Activated naive CD4-positive, alpha-beta T cell treated with anti-CD3 and anti-CD28 coated beads, Interleukin-2, amount 10 ng/mL, durations not matched to agents 5 hours and 36 hours (primary cell): ENCODE results near the gene ACKR2. TPM values are rescaled to one million over a fixed set of nuclear protein-coding genes. Genes with fewer than 3 reads are reported as not detected.

Experiments used
- total RNA-seq, 2 experiments: library from RNA; stranded (reverse); gene quantifications; one replicate each; pipeline ENCODE4 v1.2.3, GENCODE V29; 2021

Gene ACKR2
- under 1 TPM; 0.14 to 0.15 TPM for total RNA-seq

GRCh38 chr3:42809202-42809601 is at the start of gene ACKR2:
TSS of gene ACKR2 (plus strand) at chr3:42809445. CDS start at chr3:42864503, 55,058 bp downstream.

GRCh38 chr3:42772670-42773408 is 36.4 kb upstream of the ACKR2 start, which contains the start of gene CCDC13:
TSS of gene CCDC13 (minus strand) at chr3:42773253. CDS start at chr3:42758345, 14,908 bp downstream.

GRCh38 chr3:42804106-42804830 is 5.0 kb upstream of the ACKR2 start, which contains the start of gene HIGD1A:
TSS of gene HIGD1A (minus strand) at chr3:42804490. CDS start at chr3:42794253, 10,237 bp downstream.

GRCh38 chr3:42875325-42876151 is 66.3 kb downstream of the ACKR2 start, which contains the start of gene CYP8B1:
TSS of gene CYP8B1 (minus strand) at chr3:42875879. CDS start at chr3:42875816, 63 bp downstream.

GRCh38 chr3:42906070-42906847 is 97.0 kb downstream of the ACKR2 start, which contains the start of gene ZNF662:
TSS of gene ZNF662 (plus strand) at chr3:42906142. CDS start at chr3:42908115, 1,973 bp downstream.

Other genes starting within 250 kb of the ACKR2 start
- 10 to 100 TPM; 46.7 to 51.2 TPM for gene SEC22C, start 227.5 kb upstream of the ACKR2 start, total RNA-seq
- 10 to 100 TPM; 57.8 to 60.7 TPM for gene SS18L2, start 218.6 kb upstream of the ACKR2 start, total RNA-seq
- gene NKTR, start 208.8 kb upstream of the ACKR2 start, total RNA-seq = 100 to 1,000 TPM; 116 to 120 TPM
- 1 to 10 TPM in 1 of 2 experiments, under 1 TPM in 1; 0.75 to 1.1 TPM for gene ZBTB47, start 155.7 kb upstream of the ACKR2 start, total RNA-seq
- not detected for gene KLHL40, start 123.9 kb upstream of the ACKR2 start, total RNA-seq
- not detected for gene HHATL, start 106.6 kb upstream of the ACKR2 start, total RNA-seq
- gene CCDC13, start 36.2 kb upstream of the ACKR2 start, total RNA-seq = under 1 TPM; 0.28 to 0.46 TPM
- gene HIGD1A, start 5.0 kb upstream of the ACKR2 start, total RNA-seq = 10 to 100 TPM; 43.7 TPM
- not detected for gene CYP8B1, start 66.4 kb downstream of the ACKR2 start, total RNA-seq
- gene ZNF662, start 96.7 kb downstream of the ACKR2 start, total RNA-seq = under 1 TPM; 0.71 to 0.87 TPM
- not detected for gene GASK1A, start 169.9 kb downstream of the ACKR2 start, total RNA-seq